ENCODE measurements around the gene FTH1. TPM values are rescaled to one million over a fixed set of nuclear protein-coding genes. Genes with fewer than 3 reads are reported as not detected.

Gene FTH1
- total RNA-seq, 1 experiment from 2014 or later, result 1,937 TPM

GRCh38 chr11:61928606-61929005 lies 38.8 kb downstream of the FTH1 start:
- H3F3A ChIP-seq (ENCODE audit: low read length, unreplicated experiment), result no peaks in the 10 kb centered on the region
- H2AFZ ChIP-seq (ENCODE audit: low read length), result no peak overlapping the region
- no TSS peak for BruUV-seq (replicated peaks)
- DNase-seq, result no peak
- CTCF ChIA-PET, result interaction anchor here (0.8 kb wide), 1 partner anchor 19 kb away, joined by 3 read pairs; no protein-coding TSS in a partner anchor
- no peak overlapping the region for H3K4me3 ChIP-seq (ENCODE audit: low read length)
- POLR2A ChIA-PET (ENCODE audit: unreplicated experiment), result interaction anchor here (0.6 kb wide), 1 partner anchor 691 kb away, joined by 5 read pairs; no protein-coding TSS in a partner anchor
- no peaks in the 10 kb centered on the region for H3K36me3 ChIP-seq (ENCODE audit: low read depth, low read length)
- no peak overlapping the region for H3K9ac ChIP-seq (ENCODE audit: low read length)
- H3K79me2 ChIP-seq (ENCODE audit: low read length), result no peaks in the 10 kb centered on the region
- no peak for ATAC-seq
- no peak for TF ChIP-seq EZH2 (IDR thresholded peaks at IDR 0.05; ENCODE audit: low read length, unreplicated experiment)
- TF ChIP-seq EZH2phosphoT487 (IDR thresholded peaks at IDR 0.05; ENCODE audit: borderline replicate concordance, low read length), result no peak
- no peak for TF ChIP-seq CTCF (conservative IDR thresholded peaks at IDR 0.05; ENCODE audit: low read depth, low read length)
- H3K27me3 ChIP-seq (ENCODE audit: low read length), result no peaks in the 10 kb centered on the region
- no peaks in the 10 kb centered on the region for H4K20me1 ChIP-seq (ENCODE audit: low read length)
- no peaks in the 10 kb centered on the region for H3K9me2 ChIP-seq (replicated peaks; ENCODE audit: low read length)
- H3K4me1 ChIP-seq (ENCODE audit: insufficient read depth, low read length), result no peaks in the 10 kb centered on the region
- H3K27ac ChIP-seq (ENCODE audit: low read length), result no peak overlapping the region
- no peaks in the 10 kb centered on the region for H3K9me3 ChIP-seq (ENCODE audit: low read length)
- no peak overlapping the region for H3K4me2 ChIP-seq (ENCODE audit: low read length)
- intact Hi-C loops (cut with micrococcal nuclease), result no loop called here

- H4K20me1 ChIP-seq (ENCODE audit: low read length), result no peaks in the 10 kb centered on the region
- H3F3A ChIP-seq (ENCODE audit: low read length, unreplicated experiment), result no peaks in the 10 kb centered on the region
- ATAC-seq (no peak), DNase-seq (no peak)
- H3K4me2 ChIP-seq (ENCODE audit: low read length), result no peak overlapping the region
- TF ChIP-seq CTCF (conservative IDR thresholded peaks at IDR 0.05; ENCODE audit: low read depth, low read length), result no peak
- no peak for TF ChIP-seq EZH2 (IDR thresholded peaks at IDR 0.05; ENCODE audit: low read length, unreplicated experiment)
- no peak for TF ChIP-seq EZH2phosphoT487 (IDR thresholded peaks at IDR 0.05; ENCODE audit: borderline replicate concordance, low read length)
- no TSS peak for BruUV-seq (replicated peaks)
- intact Hi-C loops (cut with micrococcal nuclease), result no loop called here
- H3K36me3 ChIP-seq (ENCODE audit: low read depth, low read length), result no peaks in the 10 kb centered on the region
- no peak overlapping the region for H3K27ac ChIP-seq (ENCODE audit: low read length)
- H3K4me1 ChIP-seq (ENCODE audit: insufficient read depth, low read length), result no peaks in the 10 kb centered on the region
- no peak overlapping the region for H2AFZ ChIP-seq (ENCODE audit: low read length)
- H3K9ac ChIP-seq (ENCODE audit: low read length), result no peak overlapping the region
- no peaks in the 10 kb centered on the region for H3K27me3 ChIP-seq (ENCODE audit: low read length)
- ChIA-PET CTCF (no interaction called here), POLR2A (ENCODE audit: unreplicated experiment) (no interaction called here)
- no peaks in the 10 kb centered on the region for H3K9me3 ChIP-seq (ENCODE audit: low read length)
- no peaks in the 10 kb centered on the region for H3K79me2 ChIP-seq (ENCODE audit: low read length)
- no peak overlapping the region for H3K4me3 ChIP-seq (ENCODE audit: low read length)
- H3K9me2 ChIP-seq (replicated peaks; ENCODE audit: low read length), result no peaks in the 10 kb centered on the region
Observed at GRCh38 chr11:61927501-61927900, 39.9 kb downstream of the FTH1 start.

GRCh38 chr11:61926235-61926634 lies 41.2 kb downstream of the FTH1 start:
- no peaks in the 10 kb centered on the region for H3K9me2 ChIP-seq (replicated peaks; ENCODE audit: low read length)
- H3K79me2 ChIP-seq (ENCODE audit: low read length), result no peaks in the 10 kb centered on the region
- no peaks in the 10 kb centered on the region for H3K27me3 ChIP-seq (ENCODE audit: low read length)
- no TSS peak for BruUV-seq (replicated peaks)
- H3K4me1 ChIP-seq (ENCODE audit: insufficient read depth, low read length), result no peaks in the 10 kb centered on the region
- H3K36me3 ChIP-seq (ENCODE audit: low read depth, low read length), result no peaks in the 10 kb centered on the region
- ATAC-seq (no peak), DNase-seq (no peak)
- H3K4me2 ChIP-seq (ENCODE audit: low read length), result no peak overlapping the region
- no peak overlapping the region for H3K4me3 ChIP-seq (ENCODE audit: low read length)
- intact Hi-C loops (cut with micrococcal nuclease), result no loop called here
- no peak for TF ChIP-seq EZH2 (IDR thresholded peaks at IDR 0.05; ENCODE audit: low read length, unreplicated experiment)
- no peaks in the 10 kb centered on the region for H3K9me3 ChIP-seq (ENCODE audit: low read length)
- CTCF ChIA-PET, result no interaction called here
- no peak overlapping the region for H2AFZ ChIP-seq (ENCODE audit: low read length)
- POLR2A ChIA-PET (ENCODE audit: unreplicated experiment), result interaction anchor here (0.5 kb wide), 1 partner anchor 292 kb away, joined by 7 read pairs; no protein-coding TSS in a partner anchor
- H3K9ac ChIP-seq (ENCODE audit: low read length), result no peak overlapping the region
- H4K20me1 ChIP-seq (ENCODE audit: low read length), result no peaks in the 10 kb centered on the region
- no peak overlapping the region for H3K27ac ChIP-seq (ENCODE audit: low read length)
- no peaks in the 10 kb centered on the region for H3F3A ChIP-seq (ENCODE audit: low read length, unreplicated experiment)
